ENCODE measurements around the gene NINJ2.

DNA sequence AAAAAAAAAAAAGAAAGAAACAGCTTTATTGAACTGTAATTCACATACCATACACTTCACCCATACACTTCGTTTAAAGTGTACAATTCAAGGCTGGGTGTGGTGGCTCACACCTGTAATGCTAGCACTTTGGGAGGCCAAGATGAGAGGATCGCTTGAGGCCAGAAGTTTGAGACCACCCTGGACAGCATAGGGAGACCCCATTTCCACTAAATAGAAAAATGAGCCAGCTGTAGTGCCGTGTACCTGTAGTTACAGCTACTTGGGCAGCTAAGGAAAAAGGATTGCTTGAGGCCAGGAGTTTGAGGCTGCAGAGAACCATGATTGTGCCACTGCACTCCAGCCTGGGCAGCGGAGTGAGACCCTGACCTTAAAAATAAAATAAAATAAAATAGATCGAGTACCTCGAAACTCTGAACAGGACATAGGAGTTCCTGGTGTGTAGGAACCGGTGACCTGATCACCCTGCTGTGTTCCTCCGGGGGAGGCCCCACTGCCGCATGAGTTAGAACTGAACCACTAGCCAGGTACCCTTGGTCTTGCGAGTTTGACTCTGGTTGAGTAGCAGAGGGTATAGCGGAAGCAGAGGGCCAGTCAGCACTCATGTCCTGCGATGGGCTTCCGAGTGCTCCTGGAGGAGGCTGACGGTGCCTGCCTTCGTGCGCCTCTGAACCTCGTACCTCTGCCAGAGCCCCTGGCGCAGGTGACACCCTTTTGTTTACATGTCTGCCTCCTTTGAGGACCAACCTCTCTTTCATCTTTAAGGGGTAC, 123.5 kb downstream of the NINJ2 start:
- TF ChIP-seq, protein P1, sequence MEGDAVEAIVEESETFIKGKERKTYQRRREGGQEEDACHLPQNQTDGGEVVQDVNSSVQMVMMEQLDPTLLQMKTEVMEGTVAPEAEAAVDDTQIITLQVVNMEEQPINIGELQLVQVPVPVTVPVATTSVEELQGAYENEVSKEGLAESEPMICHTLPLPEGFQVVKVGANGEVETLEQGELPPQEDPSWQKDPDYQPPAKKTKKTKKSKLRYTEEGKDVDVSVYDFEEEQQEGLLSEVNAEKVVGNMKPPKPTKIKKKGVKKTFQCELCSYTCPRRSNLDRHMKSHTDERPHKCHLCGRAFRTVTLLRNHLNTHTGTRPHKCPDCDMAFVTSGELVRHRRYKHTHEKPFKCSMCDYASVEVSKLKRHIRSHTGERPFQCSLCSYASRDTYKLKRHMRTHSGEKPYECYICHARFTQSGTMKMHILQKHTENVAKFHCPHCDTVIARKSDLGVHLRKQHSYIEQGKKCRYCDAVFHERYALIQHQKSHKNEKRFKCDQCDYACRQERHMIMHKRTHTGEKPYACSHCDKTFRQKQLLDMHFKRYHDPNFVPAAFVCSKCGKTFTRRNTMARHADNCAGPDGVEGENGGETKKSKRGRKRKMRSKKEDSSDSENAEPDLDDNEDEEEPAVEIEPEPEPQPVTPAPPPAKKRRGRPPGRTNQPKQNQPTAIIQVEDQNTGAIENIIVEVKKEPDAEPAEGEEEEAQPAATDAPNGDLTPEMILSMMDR (IDR thresholded peaks at IDR 0.05; ENCODE audit: low read depth, low read length): no peak
- TF ChIP-seq EZH2phosphoT487 (IDR thresholded peaks at IDR 0.05; ENCODE audit: low read depth): no peak

Data from OCI-LY3 (cell line).